ENCODE results near the gene ZMYND10. TPM values are rescaled to one million over a fixed set of nuclear protein-coding genes. Genes with fewer than 3 reads are reported as not detected.

The ZMYND10 gene
- total RNA-seq, 1 experiment from 2014 or later = 0.67 TPM

DNA sequence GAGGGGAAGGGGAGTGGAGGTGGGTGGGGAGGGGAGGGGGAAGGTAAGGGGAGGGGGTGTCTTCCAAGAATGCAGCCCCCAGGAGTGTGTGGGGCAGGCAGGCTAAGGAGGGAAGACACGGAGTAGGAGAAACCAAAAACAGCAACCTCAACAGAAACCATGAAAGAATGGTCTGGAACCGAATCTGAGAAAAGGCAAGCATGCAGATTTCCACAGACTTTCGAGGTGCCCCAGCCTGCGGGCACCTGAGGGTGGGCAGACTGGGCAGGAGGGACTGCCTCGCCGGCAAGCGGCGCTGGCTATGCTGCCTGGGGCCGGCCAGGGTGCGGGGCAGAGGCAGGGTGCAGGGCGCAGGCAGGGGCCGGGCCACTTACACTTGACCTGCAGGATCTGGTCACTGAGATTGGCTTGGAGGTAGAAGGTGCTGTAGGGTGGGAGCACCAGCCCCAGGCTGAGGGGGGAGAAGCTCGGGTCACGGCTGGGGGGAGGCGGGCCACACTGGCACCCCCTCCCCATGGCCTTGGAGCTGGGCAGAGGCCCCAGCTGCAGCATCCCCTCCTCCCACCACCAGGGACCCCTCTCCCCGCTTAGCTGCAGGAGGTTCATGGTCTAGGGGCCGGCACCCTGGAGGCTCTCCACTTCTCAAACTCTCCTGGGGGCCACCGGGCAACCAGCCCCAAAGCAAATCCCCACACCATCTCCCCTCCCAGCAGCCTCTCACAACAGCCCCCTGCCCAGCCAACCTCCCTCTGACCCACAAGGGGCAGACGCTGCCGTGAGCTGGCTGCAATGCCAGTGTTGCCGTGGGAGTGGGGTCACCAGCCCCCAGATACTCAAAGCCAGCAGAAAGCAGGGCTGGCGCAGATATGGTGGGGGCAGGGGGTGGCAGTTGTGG, 29.1 kb upstream of the ZMYND10 start:
- BruUV-seq (replicated peaks) = no TSS peak
- no peaks in the 10 kb centered on the region for H3K27me3 ChIP-seq (replicated peaks; ENCODE audit: insufficient read depth, low read depth, low read length, poor library complexity)
- TF ChIP-seq, protein P1, sequence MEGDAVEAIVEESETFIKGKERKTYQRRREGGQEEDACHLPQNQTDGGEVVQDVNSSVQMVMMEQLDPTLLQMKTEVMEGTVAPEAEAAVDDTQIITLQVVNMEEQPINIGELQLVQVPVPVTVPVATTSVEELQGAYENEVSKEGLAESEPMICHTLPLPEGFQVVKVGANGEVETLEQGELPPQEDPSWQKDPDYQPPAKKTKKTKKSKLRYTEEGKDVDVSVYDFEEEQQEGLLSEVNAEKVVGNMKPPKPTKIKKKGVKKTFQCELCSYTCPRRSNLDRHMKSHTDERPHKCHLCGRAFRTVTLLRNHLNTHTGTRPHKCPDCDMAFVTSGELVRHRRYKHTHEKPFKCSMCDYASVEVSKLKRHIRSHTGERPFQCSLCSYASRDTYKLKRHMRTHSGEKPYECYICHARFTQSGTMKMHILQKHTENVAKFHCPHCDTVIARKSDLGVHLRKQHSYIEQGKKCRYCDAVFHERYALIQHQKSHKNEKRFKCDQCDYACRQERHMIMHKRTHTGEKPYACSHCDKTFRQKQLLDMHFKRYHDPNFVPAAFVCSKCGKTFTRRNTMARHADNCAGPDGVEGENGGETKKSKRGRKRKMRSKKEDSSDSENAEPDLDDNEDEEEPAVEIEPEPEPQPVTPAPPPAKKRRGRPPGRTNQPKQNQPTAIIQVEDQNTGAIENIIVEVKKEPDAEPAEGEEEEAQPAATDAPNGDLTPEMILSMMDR (conservative IDR thresholded peaks at IDR 0.05; ENCODE audit: low read depth, low read length) = no peak
- no peak for TF ChIP-seq EZH2 (IDR thresholded peaks at IDR 0.05; ENCODE audit: borderline replicate concordance, low read depth, low read length, poor library complexity, severe bottlenecking)
- H3K27ac ChIP-seq (ENCODE audit: low read depth, low read length, poor library complexity, severe bottlenecking) = no peak overlapping the region
- H3K4me1 ChIP-seq (ENCODE audit: insufficient read depth, low read length, poor library complexity, severe bottlenecking) = no peaks in the 10 kb centered on the region
- ChIA-PET POLR2A (ENCODE audit: low non-redundant PET) (no interaction called here), CTCF (no interaction called here)
- intact Hi-C loops (cut with micrococcal nuclease; ENCODE audit: unreplicated experiment) = loop anchor here (5.0 kb wide), 1 partner anchor 168 kb away; no protein-coding TSS in a partner anchor
- H3K9me3 ChIP-seq (ENCODE audit: low read depth, low read length, poor library complexity, severe bottlenecking) = no peaks in the 10 kb centered on the region
- no peak for DNase-seq (ENCODE audit: low spot score)
- no peak overlapping the region for H3K4me3 ChIP-seq (ENCODE audit: low read depth, low read length, poor library complexity, severe bottlenecking)
- no peaks in the 10 kb centered on the region for H3K36me3 ChIP-seq (ENCODE audit: insufficient read depth, low read length, poor library complexity, severe bottlenecking)

DNA sequence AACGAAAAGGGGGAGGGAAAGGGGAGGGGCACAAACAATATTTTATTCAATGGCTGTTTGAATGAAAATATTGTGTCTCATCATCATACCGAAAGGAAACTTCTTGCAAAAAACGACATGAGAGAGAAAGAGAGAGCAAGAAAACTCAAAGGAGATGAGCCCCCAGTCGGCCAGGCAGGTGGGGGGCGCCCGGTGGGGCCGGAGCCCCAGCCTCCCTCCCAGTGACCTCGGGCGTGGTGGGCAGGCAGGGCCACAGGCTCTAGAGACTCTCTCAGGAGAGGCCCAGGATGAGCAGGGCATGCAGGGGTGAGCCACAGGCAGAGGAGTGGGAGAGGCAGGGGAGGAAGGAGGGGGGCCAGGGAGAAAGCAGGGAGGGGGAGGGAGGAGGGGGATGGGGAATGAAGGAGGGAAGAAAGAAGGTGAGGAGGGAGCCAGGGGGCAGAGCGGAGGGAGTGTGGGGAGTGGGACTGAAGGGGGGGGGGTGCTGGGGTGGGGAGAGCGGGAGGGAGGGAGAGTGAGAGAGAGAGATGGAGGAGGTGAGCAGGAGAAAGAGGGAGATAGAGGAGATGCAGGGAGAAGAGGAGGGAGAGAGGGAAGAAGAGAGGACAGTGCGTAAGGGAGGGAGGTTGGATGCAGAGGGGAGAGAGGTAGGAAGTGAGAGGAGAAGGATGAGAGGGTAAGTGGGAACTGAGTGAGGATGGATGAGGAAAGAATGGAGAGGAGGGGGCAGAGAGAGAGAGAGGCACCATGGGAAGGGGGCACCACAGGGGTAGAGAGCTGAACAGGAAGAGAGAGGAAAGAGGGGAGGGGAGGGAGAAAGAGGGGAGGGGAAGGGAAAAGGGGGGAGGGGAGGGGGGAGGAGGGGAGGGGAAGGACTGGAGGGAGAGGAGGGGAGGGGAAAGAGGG, 27.9 kb upstream of the ZMYND10 start:
- no peak overlapping the region for H3K4me3 ChIP-seq (ENCODE audit: low read depth, low read length, poor library complexity, severe bottlenecking)
- BruUV-seq (replicated peaks) = no TSS peak
- H3K36me3 ChIP-seq (ENCODE audit: insufficient read depth, low read length, poor library complexity, severe bottlenecking) = no peaks in the 10 kb centered on the region
- H3K9me3 ChIP-seq (ENCODE audit: low read depth, low read length, poor library complexity, severe bottlenecking) = no peaks in the 10 kb centered on the region
- no peaks in the 10 kb centered on the region for H3K27me3 ChIP-seq (replicated peaks; ENCODE audit: insufficient read depth, low read depth, low read length, poor library complexity)
- H3K4me1 ChIP-seq (ENCODE audit: insufficient read depth, low read length, poor library complexity, severe bottlenecking) = no peaks in the 10 kb centered on the region
- no peak for DNase-seq (ENCODE audit: low spot score)
- intact Hi-C loops (cut with micrococcal nuclease; ENCODE audit: unreplicated experiment) = loop anchor here (5.0 kb wide), 1 partner anchor 169 kb away; no protein-coding TSS in a partner anchor
- TF ChIP-seq, protein P1 (conservative IDR thresholded peaks at IDR 0.05; ENCODE audit: low read depth, low read length) = no peak
- TF ChIP-seq EZH2 (IDR thresholded peaks at IDR 0.05; ENCODE audit: borderline replicate concordance, low read depth, low read length, poor library complexity, severe bottlenecking) = no peak
- CTCF ChIA-PET = no interaction called here
- H3K27ac ChIP-seq (ENCODE audit: low read depth, low read length, poor library complexity, severe bottlenecking) = no peak overlapping the region
- POLR2A ChIA-PET (ENCODE audit: low non-redundant PET) = no interaction called here

DNA sequence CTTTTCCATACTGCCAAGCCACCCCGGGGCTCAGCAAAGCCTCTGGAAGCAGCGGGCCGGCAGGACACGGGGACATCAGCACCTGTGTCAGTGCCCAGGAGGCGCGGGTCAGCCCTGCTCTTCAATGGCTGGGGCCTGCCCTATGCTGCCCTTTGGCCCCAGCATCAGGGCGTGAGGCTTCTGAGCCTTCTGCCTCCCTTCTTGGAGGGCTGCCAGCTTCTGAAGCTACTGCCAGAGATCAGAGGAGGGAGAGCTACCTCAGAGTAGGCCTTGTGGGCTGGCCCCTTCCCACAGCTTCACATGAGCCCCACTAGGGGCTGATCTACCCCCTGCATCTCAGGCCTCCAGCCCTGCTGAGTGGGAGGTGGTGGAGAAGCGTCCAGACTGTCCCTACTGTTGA, 26.8 kb upstream of the ZMYND10 start:
- H3K4me3 ChIP-seq (ENCODE audit: low read depth, low read length, poor library complexity, severe bottlenecking) = no peak overlapping the region
- H3K4me1 ChIP-seq (ENCODE audit: insufficient read depth, low read length, poor library complexity, severe bottlenecking) = no peaks in the 10 kb centered on the region
- H3K27me3 ChIP-seq (replicated peaks; ENCODE audit: insufficient read depth, low read depth, low read length, poor library complexity) = no peaks in the 10 kb centered on the region
- H3K27ac ChIP-seq (ENCODE audit: low read depth, low read length, poor library complexity, severe bottlenecking) = no peak overlapping the region
- H3K36me3 ChIP-seq (ENCODE audit: insufficient read depth, low read length, poor library complexity, severe bottlenecking) = no peaks in the 10 kb centered on the region
- ChIA-PET CTCF (no interaction called here), POLR2A (ENCODE audit: low non-redundant PET) (no interaction called here)
- TF ChIP-seq EZH2 (IDR thresholded peaks at IDR 0.05; ENCODE audit: borderline replicate concordance, low read depth, low read length, poor library complexity, severe bottlenecking) = no peak
- TF ChIP-seq, protein P1 (conservative IDR thresholded peaks at IDR 0.05; ENCODE audit: low read depth, low read length) = no peak
- DNase-seq (ENCODE audit: low spot score) = peak; percentile 17
- no TSS peak for BruUV-seq (replicated peaks)
- no peaks in the 10 kb centered on the region for H3K9me3 ChIP-seq (ENCODE audit: low read depth, low read length, poor library complexity, severe bottlenecking)
- intact Hi-C loops (cut with micrococcal nuclease; ENCODE audit: unreplicated experiment) = loop anchor here (5.0 kb wide), 1 partner anchor 170 kb away; no protein-coding TSS in a partner anchor

All from A673 (cell line).